GM10248 (cell line): ENCODE results near the gene MICAL3.

Experiments
- CTCF ChIA-PET: fragments of 300-600 bp; sonication (Branson Sonifier 250); formaldehyde crosslinking; extraction: SDS; loops from one replicate; lab custom pipeline; 2021; ENCODE audit warnings: antibody characterized with exemption; lab: Yijun Ruan, JAX
- POLR2A ChIA-PET: fragments of 350-650 bp; sonication (Branson Sonifier 250); formaldehyde crosslinking; extraction: SDS; loops from one replicate; lab custom pipeline; 2020; ENCODE audit warnings: antibody characterized with exemption; lab: Yijun Ruan, JAX
- DNase-seq: peaks from one replicate; pipeline ENCODE4 v3.0.0; 2012; ENCODE audit errors: extremely low spot score
- CTCF ChIP-seq: IDR thresholded peaks from 2 replicates; pipeline ENCODE4 v1.5.1; 2012; ENCODE audit warnings: mild to moderate bottlenecking, low read depth; ENCODE audit errors: extremely low read depth, missing control alignments, control extremely low read depth

Gene MICAL3

GRCh38 chr22:17924735-17925364 is 99.5 kb downstream of the MICAL3 start:
- DNase-seq = no peak
- ChIA-PET CTCF (interaction anchor here (1.0 to 1.2 kb wide), 2 partner anchors 23 to 95 kb away, joined by 3 read pairs; no protein-coding TSS in a partner anchor), POLR2A (no interaction called here)
- no peak for TF ChIP-seq CTCF

- TF ChIP-seq CTCF = no peak
- no peak for DNase-seq
- ChIA-PET CTCF (no interaction called here), POLR2A (no interaction called here)
Observed at GRCh38 chr22:17924076-17924475, 100.3 kb downstream of the MICAL3 start.

GRCh38 chr22:17922925-17923903 is 101.1 kb downstream of the MICAL3 start:
- CTCF ChIA-PET = interaction anchor here (0.9 to 1.3 kb wide), 5 partner anchors 8 to 93 kb away, joined by 3 to 4 read pairs (median 3); no protein-coding TSS in a partner anchor
- no peak for DNase-seq
- POLR2A ChIA-PET = no interaction called here
- TF ChIP-seq CTCF = no peak

- DNase-seq = no peak
- ChIA-PET POLR2A (interaction anchor here (0.6 kb wide), 1 partner anchor 45 kb away, joined by 3 read pairs; no protein-coding TSS in a partner anchor), CTCF (interaction anchor here (0.9 to 1.3 kb wide), 6 partner anchors 9 to 92 kb away, joined by 3 to 4 read pairs (median 3); no protein-coding TSS in a partner anchor)
- no peak for TF ChIP-seq CTCF
Observed at GRCh38 chr22:17921871-17922821, 102.2 kb downstream of the MICAL3 start.

- no peak for TF ChIP-seq CTCF
- ChIA-PET POLR2A (interaction anchor here (0.6 kb wide), 1 partner anchor 44 kb away, joined by 3 read pairs; no protein-coding TSS in a partner anchor), CTCF (interaction anchor here (1.0 to 1.3 kb wide), 3 partner anchors 17 to 154 kb away, joined by 3 read pairs; no protein-coding TSS in a partner anchor)
- no peak for DNase-seq
Observed at GRCh38 chr22:17920992-17921650, 103.2 kb downstream of the MICAL3 start.
